ENCODE measurements around the gene CEP85L. TPM values are rescaled to one million over a fixed set of nuclear protein-coding genes. Genes with fewer than 3 reads are reported as not detected.

Gene CEP85L
- total RNA-seq, 2 experiments from 2014 or later: 45.7 to 48.7 TPM

DNA sequence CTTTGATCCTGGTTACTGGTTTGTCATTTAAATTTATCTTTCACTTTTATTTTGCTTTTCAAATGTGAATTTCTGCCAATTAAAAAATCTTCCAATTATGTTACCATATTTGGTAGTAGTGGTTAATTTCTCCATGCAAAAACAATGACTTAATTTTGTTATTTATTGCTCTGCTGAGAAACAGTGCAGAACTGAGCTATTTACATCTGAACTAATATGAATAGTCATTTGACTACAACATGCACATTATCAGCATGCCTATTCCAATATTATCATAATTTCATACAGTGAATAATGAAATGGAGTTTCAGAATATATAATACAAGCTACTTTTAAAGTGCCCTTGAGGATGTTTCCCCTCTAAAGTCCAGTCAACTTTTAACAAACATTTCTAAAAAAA, 102.8 kb downstream of the CEP85L start:
- no peak overlapping the region for H3K4me3 Mint-ChIP-seq

DNA sequence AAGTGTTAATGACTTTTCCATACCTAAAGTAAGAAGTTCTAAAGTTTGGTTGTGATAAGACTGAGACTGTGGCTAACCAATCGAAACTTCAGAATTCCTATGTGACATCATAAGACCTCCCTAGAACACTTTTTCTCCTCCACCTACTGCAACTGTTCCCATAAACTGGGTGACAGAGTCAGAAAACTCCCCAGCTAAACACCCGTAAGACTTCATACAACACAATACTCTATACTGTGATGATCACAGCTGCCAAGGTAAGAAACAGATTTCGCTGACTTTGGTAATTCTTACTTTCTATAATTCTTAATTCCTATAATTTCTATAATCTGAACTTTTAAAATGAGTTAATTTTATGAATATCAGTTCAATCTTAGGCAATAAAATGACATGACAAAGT, 103.3 kb downstream of the CEP85L start, which contains the start of gene PLN:
Gene PLN (plus strand): TSS at position 161 of the 400 bp plus-strand sequence. CDS start 10,626 bp downstream, outside the sequence.
- Mint-ChIP-seq H3K4me1 (ENCODE audit: low read depth) (peaks cover 18% of the 10 kb centered on the region), H3K27ac (no peak within 1 kb of the TSS), H3K36me3 (ENCODE audit: low read depth) (peaks cover 11% of the 10 kb centered on the region), H3K9me3 (ENCODE audit: insufficient read depth) (peaks cover 3% of the 10 kb centered on the region), H3K27me3 (ENCODE audit: low read depth) (no peaks in the 10 kb centered on the region), H3K4me3 (no peak within 1 kb of the TSS)
- no peak for DNase-seq
- POLR2A ChIA-PET: no interaction called here
- ATAC-seq: no peak
- CTCF ChIA-PET: interaction anchor here (1.1 to 1.6 kb wide), 2 partner anchors 17 to 264 kb away, joined by 3 to 5 read pairs; no protein-coding TSS in a partner anchor

More for the DNA sequence above, 102.8 kb downstream of the CEP85L start:
- Mint-ChIP-seq H3K27ac (no peak overlapping the region), H3K27me3 (ENCODE audit: low read depth) (no peaks in the 10 kb centered on the region), H3K4me1 (ENCODE audit: low read depth) (peaks cover 23% of the 10 kb centered on the region), H3K9me3 (ENCODE audit: insufficient read depth) (peaks cover 3% of the 10 kb centered on the region), H3K36me3 (ENCODE audit: low read depth) (peaks cover 9% of the 10 kb centered on the region)
- ATAC-seq (no peak), DNase-seq (no peak)
- ChIA-PET POLR2A (no interaction called here), CTCF (interaction anchor here (1.1 to 1.6 kb wide), 2 partner anchors 17 to 265 kb away, joined by 3 to 5 read pairs; no protein-coding TSS in a partner anchor)

DNA sequence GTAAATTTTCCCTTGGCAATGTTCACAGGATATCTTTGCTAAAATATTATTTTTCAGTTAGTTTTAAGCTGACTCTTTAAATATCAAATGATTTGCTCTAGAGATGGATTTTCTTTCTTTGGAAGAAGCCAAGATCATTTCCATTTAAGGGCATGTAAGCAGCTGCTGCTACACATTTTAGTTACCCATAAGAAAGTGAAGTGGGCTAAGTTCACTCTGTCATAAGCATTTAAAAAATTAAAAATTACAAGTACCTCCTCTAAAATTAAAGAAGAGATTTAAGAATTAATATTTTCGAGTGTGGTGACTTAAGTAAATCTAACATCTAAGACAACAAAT, 104.5 kb downstream of the CEP85L start:
- Mint-ChIP-seq H3K27me3 (ENCODE audit: low read depth) (no peaks in the 10 kb centered on the region), H3K4me1 (ENCODE audit: low read depth) (peaks cover 14% of the 10 kb centered on the region), H3K9me3 (ENCODE audit: insufficient read depth) (peaks cover 3% of the 10 kb centered on the region), H3K36me3 (ENCODE audit: low read depth) (peaks cover 18% of the 10 kb centered on the region), H3K4me3 (no peak overlapping the region), H3K27ac (no peak overlapping the region)
- POLR2A ChIA-PET: no interaction called here
- CTCF ChIA-PET: no interaction called here
- no peak for ATAC-seq
- no peak for DNase-seq

DNA sequence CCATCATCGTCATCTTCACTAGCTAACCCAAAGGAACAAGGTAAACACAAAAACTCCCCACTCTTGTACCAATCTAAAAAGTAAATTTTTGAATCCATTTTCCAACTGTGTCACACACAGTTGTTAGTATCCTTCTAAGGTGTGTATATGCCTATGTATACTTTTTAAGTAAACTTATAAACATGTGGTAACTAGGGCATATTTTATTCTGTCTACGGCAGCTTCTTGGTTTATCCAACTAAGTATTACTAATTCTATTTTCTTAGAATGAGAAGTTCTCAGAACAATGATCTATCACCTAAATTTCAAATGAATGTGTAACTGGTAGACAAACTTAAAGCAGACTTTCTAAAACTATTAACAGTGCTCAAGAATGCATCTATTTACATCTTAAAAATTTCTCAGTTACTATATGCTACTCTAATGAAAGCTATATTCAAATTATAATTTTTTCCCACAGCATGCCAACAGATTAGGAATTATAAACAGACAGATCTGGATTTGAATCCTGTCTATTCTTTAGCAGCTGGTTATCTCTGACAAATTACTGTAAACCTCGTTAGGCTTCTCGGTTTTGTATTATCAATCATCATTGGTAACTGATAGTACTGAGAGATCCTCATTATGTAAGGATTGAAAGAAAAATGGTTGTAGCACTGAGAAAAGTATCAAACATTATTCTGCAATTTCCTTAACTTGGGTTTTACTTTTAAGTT, 105.1 kb downstream of the CEP85L start:
- ChIA-PET POLR2A (interaction anchor here (1.0 kb wide), 1 partner anchor 13 kb away, joined by 3 read pairs; no protein-coding TSS in a partner anchor), CTCF (interaction anchor here (0.6 to 1.5 kb wide), 2 partner anchors 19 to 262 kb away, joined by 3 read pairs; no protein-coding TSS in a partner anchor)
- H3K36me3 Mint-ChIP-seq (ENCODE audit: low read depth): peaks cover 20% of the 10 kb centered on the region
- H3K27me3 Mint-ChIP-seq (ENCODE audit: low read depth): no peaks in the 10 kb centered on the region
- H3K4me3 Mint-ChIP-seq: no peak overlapping the region
- DNase-seq: no peak
- peaks cover 14% of the 10 kb centered on the region for H3K4me1 Mint-ChIP-seq (ENCODE audit: low read depth)
- peaks cover 3% of the 10 kb centered on the region for H3K9me3 Mint-ChIP-seq (ENCODE audit: insufficient read depth)
- ATAC-seq: no peak
- no peak overlapping the region for H3K27ac Mint-ChIP-seq

DNA sequence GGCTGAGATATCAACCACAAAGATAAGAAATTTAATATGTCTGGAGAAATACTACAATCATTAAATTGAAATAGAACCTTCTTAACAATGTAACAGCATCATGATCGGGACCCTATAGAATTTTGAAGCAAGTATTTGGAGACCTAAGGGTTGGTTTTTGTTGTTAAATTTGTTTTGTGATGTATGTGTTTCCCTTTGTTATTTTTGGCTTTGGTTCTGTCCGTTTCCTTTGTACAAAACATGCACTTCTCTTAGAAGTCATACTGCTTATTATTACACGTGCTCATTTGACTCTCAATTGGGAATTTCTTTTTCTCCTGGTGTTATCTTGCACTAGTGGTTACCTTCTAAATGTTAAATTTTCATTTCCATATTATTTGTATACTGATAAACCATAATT, 107.3 kb downstream of the CEP85L start:
- Mint-ChIP-seq H3K27ac (no peak overlapping the region), H3K4me1 (ENCODE audit: low read depth) (peaks cover 4% of the 10 kb centered on the region), H3K9me3 (ENCODE audit: insufficient read depth) (peaks cover 3% of the 10 kb centered on the region), H3K4me3 (no peak overlapping the region), H3K27me3 (ENCODE audit: low read depth) (no peaks in the 10 kb centered on the region), H3K36me3 (ENCODE audit: low read depth) (peaks cover 20% of the 10 kb centered on the region)
- DNase-seq: no peak
- ChIA-PET CTCF (interaction anchor here (1.3 kb wide), 1 partner anchor 21 kb away, joined by 7 read pairs; no protein-coding TSS in a partner anchor), POLR2A (no interaction called here)
- ATAC-seq: no peak

DNA sequence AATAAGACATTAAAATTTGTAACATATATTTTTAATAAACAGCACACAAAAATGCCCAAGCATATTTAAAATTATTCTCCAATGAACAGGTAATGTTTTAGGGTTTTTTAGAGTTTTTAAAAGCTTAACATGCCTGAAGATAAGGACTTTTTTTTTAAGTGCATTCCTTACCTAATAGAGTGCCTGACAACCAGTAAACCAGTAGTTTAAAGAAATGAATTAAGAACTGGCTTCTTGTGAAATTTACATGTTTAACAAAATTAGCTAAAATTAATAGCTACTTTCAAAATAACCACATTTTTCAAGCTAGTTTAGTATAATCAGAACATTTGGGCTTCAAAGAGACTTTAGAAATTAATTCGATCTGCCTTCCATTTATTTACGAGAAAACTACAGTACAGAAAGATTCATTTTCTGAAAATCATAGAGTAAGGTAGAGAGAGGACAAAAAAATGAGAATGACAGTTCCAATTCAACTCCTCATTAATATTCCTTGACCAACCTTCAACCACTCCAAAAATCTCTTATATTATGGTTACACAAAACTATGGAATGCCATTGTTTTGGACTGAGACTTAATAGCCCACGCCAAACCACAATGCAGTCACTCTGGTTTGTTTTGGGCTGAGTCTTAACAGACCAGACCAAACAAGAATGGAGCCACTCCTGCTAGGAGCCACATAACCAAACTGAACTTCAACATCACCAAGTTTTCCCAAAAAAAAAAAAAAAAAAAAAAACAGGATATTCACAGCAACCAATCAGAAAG, 109.0 kb downstream of the CEP85L start:
- H3K4me3 Mint-ChIP-seq: no peak overlapping the region
- no peaks in the 10 kb centered on the region for H3K4me1 Mint-ChIP-seq (ENCODE audit: low read depth)
- ATAC-seq (no peak), DNase-seq (no peak)
- ChIA-PET CTCF (interaction anchor here (1.0 to 1.2 kb wide), 2 partner anchors 23 kb away, joined by 3 to 4 read pairs; no protein-coding TSS in a partner anchor), POLR2A (no interaction called here)
- H3K27me3 Mint-ChIP-seq (ENCODE audit: low read depth): no peaks in the 10 kb centered on the region
- H3K9me3 Mint-ChIP-seq (ENCODE audit: insufficient read depth): peaks cover 3% of the 10 kb centered on the region
- H3K36me3 Mint-ChIP-seq (ENCODE audit: low read depth): peaks cover 20% of the 10 kb centered on the region
- no peak overlapping the region for H3K27ac Mint-ChIP-seq

DNA sequence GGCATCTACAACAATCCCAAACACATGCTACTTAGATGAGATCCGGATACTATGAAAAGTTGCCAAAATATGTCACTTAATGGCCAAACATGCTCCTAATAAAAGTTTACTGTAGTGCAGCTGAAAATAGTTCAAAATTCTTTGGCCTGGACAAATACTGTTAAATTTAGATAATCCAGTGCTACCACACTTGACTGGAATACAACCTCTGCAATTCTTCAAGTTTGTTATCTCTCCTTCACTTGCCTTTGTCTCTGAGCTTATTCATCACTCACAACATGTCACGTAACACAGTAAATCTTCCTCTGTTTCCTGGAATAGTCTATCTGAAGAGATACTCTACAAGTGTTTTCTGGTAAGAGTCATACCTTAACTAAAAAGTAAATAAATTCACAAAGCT, 113.8 kb downstream of the CEP85L start:
- H3K27me3 Mint-ChIP-seq (ENCODE audit: low read depth): no peaks in the 10 kb centered on the region
- DNase-seq (no peak), ATAC-seq (no peak)
- H3K4me3 Mint-ChIP-seq: no peak overlapping the region
- H3K36me3 Mint-ChIP-seq (ENCODE audit: low read depth): peaks cover 24% of the 10 kb centered on the region
- no peak overlapping the region for H3K27ac Mint-ChIP-seq
- ChIA-PET POLR2A (no interaction called here), CTCF (no interaction called here)
- H3K9me3 Mint-ChIP-seq (ENCODE audit: insufficient read depth): peaks cover 3% of the 10 kb centered on the region
- H3K4me1 Mint-ChIP-seq (ENCODE audit: low read depth): no peaks in the 10 kb centered on the region

DNA sequence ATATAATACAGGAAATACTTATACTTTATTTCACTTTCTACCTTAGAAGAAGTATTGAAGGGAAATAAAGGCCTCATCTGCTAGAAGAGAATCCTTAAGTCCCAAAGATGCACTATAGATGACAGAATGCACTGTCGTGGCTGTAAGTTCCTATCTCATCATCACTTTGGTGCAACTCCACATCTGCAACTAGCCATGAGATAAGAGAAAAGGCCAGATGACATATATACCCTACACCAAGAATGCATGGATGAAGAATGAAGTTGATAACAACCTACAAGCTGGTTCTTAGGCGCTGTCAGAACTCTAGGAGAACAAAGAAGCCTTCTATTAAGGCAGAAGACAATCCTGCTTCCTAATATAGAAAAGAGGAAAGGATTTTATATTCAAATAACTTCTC, 114.9 kb downstream of the CEP85L start:
- ATAC-seq (no peak), DNase-seq (no peak)
- Mint-ChIP-seq H3K27ac (no peak overlapping the region), H3K4me3 (no peak overlapping the region), H3K36me3 (ENCODE audit: low read depth) (peaks cover 30% of the 10 kb centered on the region), H3K27me3 (ENCODE audit: low read depth) (no peaks in the 10 kb centered on the region), H3K4me1 (ENCODE audit: low read depth) (no peaks in the 10 kb centered on the region), H3K9me3 (ENCODE audit: insufficient read depth) (peaks cover 8% of the 10 kb centered on the region)
- POLR2A ChIA-PET: no interaction called here
- CTCF ChIA-PET: no interaction called here

DNA sequence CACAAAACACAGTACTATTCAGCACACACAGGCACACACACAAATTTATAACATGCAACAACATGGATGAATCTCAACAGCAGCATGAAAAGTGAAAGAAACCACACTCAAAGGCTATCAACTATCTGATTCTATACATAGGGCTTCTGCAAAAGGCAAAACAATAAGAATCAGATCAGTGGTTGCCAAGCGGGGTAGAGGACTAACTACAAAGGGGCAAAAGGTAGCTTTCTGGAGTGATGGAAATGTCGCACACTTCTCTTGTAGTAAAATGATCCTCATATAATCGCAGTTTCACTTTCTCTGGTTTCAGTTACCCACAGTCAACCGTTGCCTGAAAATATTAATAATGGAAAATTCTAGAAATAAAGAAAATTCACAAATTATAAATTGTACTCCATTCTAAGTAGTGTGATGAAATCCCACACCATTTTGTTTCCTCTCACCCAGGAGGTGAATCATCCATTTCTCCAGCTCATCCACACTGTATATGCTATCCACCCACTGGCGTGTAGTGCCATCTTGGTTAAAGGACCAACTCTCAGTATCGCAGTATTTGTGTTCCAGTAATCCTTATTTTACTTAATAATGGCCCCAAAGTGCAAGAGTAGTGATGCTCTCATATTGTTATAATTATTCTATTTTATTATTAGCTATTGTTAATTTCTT, 116.1 kb downstream of the CEP85L start:
- H3K4me1 Mint-ChIP-seq (ENCODE audit: low read depth): no peaks in the 10 kb centered on the region
- H3K4me3 Mint-ChIP-seq: no peak overlapping the region
- H3K27ac Mint-ChIP-seq: no peak overlapping the region

DNA sequence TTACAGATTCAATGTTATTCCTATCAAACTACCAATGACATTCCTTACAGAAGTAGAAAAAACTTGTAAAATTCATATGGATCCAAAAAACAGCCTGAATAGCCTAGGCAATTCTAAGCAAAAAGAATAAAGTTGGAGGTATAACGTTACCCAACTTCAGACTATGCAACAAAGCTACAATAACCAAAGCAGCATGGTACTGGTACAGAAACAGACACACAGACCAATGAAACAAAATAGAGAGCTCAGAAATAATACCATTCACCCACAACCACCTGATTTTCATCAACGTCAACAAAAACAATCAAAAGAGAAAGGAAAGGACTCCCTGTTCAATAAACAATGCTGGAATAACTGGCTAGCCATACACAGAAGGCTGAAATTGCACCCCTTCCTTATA, 120.4 kb downstream of the CEP85L start:
- no peaks in the 10 kb centered on the region for H3K27me3 Mint-ChIP-seq (ENCODE audit: low read depth)
- ATAC-seq: no peak
- no peaks in the 10 kb centered on the region for H3K4me1 Mint-ChIP-seq (ENCODE audit: low read depth)
- H3K36me3 Mint-ChIP-seq (ENCODE audit: low read depth): peaks cover 38% of the 10 kb centered on the region
- H3K9me3 Mint-ChIP-seq (ENCODE audit: insufficient read depth): peaks cover 8% of the 10 kb centered on the region
- no peak for DNase-seq
- ChIA-PET CTCF (no interaction called here), POLR2A (no interaction called here)
- no peak overlapping the region for H3K27ac Mint-ChIP-seq
- no peak overlapping the region for H3K4me3 Mint-ChIP-seq

More for the DNA sequence above, 116.1 kb downstream of the CEP85L start:
- POLR2A ChIA-PET: no interaction called here
- peaks cover 38% of the 10 kb centered on the region for H3K36me3 Mint-ChIP-seq (ENCODE audit: low read depth)
- no peak for ATAC-seq
- H3K27me3 Mint-ChIP-seq (ENCODE audit: low read depth): no peaks in the 10 kb centered on the region
- peaks cover 8% of the 10 kb centered on the region for H3K9me3 Mint-ChIP-seq (ENCODE audit: insufficient read depth)
- DNase-seq: no peak
- CTCF ChIA-PET: interaction anchor here (1.2 kb wide), 1 partner anchor 10 kb away, joined by 3 read pairs; no protein-coding TSS in a partner anchor

DNA sequence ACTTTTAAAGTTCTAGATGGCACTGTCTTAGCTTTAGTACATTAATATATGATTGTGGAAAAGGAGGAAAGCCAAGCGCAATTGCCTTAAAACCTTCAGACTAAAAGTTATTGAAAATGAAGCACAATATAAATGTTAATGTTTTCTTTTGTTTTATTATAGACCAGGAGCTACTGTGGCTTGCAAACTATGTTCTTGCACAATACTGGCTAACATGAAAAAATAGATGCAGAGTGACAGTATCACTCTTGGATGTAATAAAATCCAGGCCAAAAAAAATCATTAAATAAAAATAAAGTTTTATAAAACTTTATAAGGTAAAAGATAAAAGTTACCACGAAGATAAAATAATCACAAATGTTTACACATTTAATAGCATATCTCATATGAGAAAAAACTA, 121.6 kb downstream of the CEP85L start:
- DNase-seq (no peak), ATAC-seq (no peak)
- no peak overlapping the region for H3K4me3 Mint-ChIP-seq
- H3K27me3 Mint-ChIP-seq (ENCODE audit: low read depth): no peaks in the 10 kb centered on the region
- POLR2A ChIA-PET: no interaction called here
- peaks cover 8% of the 10 kb centered on the region for H3K9me3 Mint-ChIP-seq (ENCODE audit: insufficient read depth)
- H3K36me3 Mint-ChIP-seq (ENCODE audit: low read depth): peaks cover 34% of the 10 kb centered on the region
- H3K27ac Mint-ChIP-seq: no peak overlapping the region
- peaks cover 2% of the 10 kb centered on the region for H3K4me1 Mint-ChIP-seq (ENCODE audit: low read depth)
- CTCF ChIA-PET: no interaction called here

DNA sequence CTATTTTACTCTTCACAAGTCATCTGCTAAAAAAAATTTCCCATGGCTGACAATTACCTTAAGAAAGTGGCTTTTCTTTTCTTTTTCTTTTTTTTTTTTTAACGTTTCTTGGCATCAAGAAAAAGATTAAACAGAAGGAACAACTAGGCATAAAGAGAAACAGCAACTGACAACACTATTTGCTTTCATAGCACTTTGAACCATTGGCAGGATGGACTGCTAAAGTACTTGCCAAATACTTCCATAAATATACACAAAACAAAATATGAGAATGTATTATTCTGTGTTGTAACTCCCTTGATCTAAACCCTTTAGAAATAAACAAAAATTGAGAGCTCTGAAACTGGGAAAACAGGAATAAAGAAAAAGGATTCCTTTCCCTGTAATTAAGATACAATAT, 123.3 kb downstream of the CEP85L start:
- ChIA-PET CTCF (no interaction called here), POLR2A (no interaction called here)
- peaks cover 2% of the 10 kb centered on the region for H3K4me1 Mint-ChIP-seq (ENCODE audit: low read depth)

More for the DNA sequence above, 123.3 kb downstream of the CEP85L start:
- no peak overlapping the region for H3K27ac Mint-ChIP-seq
- no peak overlapping the region for H3K4me3 Mint-ChIP-seq
- no peak for DNase-seq
- no peak for ATAC-seq
- H3K36me3 Mint-ChIP-seq (ENCODE audit: low read depth): peaks cover 36% of the 10 kb centered on the region
- H3K27me3 Mint-ChIP-seq (ENCODE audit: low read depth): no peaks in the 10 kb centered on the region
- peaks cover 8% of the 10 kb centered on the region for H3K9me3 Mint-ChIP-seq (ENCODE audit: insufficient read depth)

Data from activated CD8-positive, alpha-beta T cell treated with anti-CD3 and anti-CD28 coated beads, Interleukin-2, amount 10 ng/mL, durations not matched to agents 7 days and 5 days (primary cell).